IPS DF 19.7 (cell line): ENCODE measurements around the gene BCL2L14.
"Not testable (repeated sequence)": the region's sequence is repeated elsewhere in the genome, so short reads cannot be mapped to it uniquely, and the experiment has no call there.

ENCODE experiments used
- DNase-seq: peaks from one replicate; pipeline ENCODE4 v3.0.0-alpha.2; 2013; ENCODE audit warnings: low read depth, low spot score

Gene BCL2L14

DNA sequence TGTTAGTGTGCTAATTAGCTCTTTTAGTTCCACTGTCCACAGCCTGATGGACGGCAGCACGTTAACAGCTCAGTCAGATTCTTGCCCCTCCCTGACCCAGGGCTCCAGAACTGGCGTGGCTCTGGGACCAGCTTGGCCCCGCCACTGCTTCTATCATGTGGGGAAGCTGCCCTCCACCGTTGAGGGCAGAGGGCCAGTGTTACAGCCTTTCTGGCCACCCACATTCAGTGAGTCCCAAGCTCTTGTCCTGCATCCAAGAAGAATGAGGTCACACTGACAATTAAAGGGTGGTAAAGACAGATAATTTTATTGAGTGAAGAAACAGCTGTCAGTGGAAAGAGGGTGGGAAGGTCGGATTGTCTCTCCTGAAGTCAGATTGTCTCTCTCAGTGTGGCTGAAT is 36.9 kb downstream of the BCL2L14 start:
- no peak for DNase-seq

DNA sequence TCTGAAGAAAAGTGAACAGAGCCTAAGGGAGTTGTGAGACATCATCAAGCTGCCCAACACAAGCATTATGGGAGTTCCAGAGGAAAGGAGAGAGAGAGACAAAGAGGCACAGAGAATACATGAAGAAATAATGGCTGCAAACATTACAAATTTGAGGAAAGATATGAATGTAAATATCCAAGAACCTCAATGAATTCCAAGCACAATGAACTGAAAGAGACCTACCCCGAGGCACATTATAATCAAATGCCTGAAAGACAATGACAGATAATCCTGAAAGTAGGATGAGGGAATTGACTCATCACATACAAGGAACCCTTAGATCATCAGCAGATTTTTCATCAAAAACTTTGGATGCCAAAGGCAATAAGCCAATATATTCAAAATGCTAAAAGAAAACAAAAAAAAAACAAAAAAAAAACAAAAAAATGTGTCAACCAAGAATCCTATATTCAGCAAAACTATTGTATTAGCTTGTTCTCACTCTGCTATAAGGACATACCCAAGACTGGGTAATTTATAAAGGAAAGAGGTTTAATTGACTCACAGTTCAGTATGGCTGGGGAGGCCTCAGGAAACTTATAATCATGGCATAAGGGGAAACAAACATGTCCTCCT is 37.8 kb downstream of the BCL2L14 start:
- no peak for DNase-seq

DNA sequence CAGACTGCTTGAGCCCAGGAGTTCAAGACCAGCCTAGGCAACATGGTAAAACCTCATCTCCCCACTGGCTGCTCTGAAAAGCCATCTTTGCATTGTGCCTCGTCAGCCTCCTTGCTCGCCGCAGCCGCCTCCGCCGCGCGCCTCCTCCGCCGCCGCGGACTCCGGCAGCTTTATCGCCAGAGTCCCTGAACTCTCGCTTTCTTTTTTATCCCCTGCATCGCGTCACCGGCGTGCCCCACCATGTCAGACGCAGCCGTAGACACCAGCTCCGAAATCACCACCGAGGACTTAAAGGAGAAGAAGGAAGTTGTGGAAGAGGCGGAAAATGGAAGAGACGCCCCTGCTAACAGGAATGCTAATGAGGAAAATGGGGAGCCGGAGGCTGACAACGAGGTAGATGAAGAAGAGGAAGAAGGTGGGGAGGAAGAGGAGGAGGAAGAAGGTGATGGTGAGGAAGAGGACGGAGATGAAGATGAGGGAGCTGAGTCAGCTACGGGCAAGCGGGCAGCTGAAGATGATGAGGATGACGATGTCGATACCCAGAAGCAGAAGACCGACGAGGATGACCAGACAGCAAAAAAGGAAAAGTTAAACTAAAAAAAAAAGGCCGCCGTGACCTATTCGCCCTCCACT is 40.3 kb downstream of the BCL2L14 start:
- DNase-seq: not testable (repeated sequence)

DNA sequence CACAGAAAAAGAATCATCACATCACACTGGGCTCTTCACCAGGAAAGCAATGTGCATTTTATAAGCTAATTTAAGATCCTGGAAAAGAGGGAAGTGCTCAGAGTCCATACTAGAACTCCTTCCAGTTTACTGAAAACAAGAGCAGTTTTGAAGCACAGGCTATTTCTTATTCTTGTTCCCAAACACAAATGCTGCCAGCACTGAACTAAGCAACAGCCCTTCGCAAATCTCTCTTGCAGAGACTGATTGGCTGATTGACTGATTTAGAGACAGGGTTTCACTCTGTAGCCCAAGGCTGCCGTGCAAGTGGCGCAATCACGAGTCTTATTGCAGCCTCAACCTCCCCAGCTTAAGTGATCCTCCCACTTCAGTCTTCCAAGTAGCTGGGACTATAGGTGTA is 44.8 kb downstream of the BCL2L14 start:
- no peak for DNase-seq

DNA sequence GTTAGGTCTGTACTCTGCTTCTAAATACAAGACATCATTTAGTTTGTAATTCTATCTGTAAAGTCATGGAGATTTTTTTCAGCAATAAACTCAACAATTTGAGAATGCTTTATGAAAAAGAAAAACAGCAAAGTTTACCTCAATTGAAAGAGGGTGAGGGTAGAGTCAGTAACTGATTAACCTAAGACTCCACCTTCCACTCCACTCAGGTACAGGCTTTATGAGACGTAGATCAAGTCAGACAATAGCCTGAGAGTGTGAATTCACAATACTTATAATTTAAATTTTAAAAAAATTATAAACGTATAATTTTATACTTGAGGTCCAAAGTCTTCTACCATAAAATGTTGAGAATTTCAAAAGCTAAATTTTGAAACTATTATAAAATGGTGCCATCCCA is 45.9 kb downstream of the BCL2L14 start:
- DNase-seq: no peak

DNA sequence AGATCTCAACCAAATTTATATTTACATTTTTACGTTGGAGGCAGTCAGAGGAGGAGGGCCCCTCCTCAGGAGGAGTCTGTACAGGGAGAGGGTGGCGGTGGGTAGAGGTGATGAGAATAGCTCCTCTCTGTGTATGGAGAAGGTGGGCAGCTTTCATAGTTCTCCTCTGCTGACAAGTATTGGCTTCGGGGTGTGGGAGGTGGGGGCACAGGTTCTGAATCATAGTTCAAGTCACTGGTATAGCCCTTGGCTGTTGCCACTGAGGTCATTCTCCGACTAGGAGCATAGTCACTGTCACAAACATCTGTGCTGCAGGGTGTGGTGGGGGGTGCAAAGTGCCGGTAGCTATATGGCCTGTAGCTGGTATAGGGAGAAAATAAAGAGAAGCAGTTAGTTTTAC is 50.3 kb downstream of the BCL2L14 start:
- DNase-seq: no peak

DNA sequence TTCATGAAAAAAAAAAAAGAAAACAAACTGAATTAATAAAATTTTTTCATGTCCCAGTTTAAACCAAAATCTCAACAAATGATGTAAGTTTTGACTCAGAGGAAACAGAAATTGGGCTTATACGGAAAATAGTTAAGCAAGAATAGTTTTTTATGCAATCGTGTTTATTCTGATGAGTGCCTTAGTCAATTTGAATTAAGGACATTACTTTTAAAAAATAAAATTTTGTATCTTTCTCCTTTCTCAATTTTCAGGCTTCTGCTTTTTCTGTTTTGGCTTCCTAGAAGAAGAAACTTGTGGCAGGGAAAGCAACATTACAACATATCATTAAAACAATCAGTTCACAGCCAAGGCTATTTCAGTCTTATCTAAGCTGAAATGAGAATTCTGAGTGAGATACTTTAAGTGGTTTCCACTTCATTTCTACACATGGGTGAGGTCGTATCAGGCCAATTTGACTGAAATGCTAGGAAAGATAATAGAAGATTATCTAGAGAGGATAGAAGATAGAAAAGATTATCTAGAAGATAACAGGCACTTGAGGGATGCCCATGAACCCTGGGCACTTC is 52.4 kb downstream of the BCL2L14 start:
- no peak for DNase-seq

DNA sequence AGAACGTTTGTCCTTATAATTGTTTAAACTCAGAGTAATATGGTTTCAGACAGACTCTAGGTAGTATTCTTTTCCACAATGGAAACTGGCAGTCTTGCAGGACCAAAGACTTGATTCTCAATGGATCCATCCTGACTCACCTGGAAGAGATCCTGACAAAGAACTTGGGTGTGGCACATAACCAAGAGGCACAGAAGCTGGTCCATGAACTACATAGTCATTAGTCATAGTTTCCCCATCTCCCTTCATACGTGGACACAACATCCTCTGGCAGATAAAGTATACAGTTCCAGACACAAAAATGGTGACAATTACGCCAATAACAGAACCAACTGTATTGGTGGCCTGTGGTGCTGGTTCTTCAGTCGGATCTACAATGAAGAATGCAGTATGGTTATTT is 55.8 kb downstream of the BCL2L14 start:
- DNase-seq: no peak

DNA sequence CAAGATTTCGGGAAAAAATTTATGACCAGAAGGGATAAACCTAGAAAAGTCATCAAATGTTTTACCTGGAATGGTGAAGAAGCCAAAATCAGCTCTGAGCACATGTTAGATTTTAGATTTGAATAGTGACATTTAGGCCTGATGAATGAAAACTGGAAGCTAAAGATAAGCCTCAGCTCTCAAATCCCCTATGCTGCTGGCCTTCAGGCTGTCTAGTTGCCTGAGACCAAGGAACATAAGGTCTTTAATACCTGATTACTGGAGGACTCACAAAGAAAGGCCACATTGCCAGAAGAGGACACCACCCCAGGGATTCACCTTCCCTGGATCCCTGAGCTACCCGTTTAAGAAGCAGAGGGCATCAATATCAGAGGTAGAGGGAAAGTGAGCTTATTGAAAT is 56.6 kb downstream of the BCL2L14 start:
- DNase-seq: no peak

DNA sequence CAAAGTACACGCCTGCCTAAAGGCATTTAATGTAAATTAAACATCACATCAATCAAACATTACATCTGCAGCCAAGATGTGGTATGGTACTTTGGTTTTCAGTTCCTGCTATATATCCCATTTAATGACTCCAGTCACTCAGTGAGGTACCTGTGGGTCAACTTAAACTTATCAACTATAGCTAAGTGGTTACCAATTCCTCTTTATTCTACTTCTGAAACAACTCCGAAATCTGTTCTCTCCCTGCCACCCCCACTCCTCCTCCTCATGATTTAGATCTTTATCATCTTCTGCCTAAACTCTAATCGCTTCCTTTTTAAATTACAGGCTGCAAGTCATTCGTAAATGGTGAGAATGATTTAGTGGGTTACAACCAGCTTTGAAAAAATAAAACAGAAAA is 57.9 kb downstream of the BCL2L14 start:
- no peak for DNase-seq

DNA sequence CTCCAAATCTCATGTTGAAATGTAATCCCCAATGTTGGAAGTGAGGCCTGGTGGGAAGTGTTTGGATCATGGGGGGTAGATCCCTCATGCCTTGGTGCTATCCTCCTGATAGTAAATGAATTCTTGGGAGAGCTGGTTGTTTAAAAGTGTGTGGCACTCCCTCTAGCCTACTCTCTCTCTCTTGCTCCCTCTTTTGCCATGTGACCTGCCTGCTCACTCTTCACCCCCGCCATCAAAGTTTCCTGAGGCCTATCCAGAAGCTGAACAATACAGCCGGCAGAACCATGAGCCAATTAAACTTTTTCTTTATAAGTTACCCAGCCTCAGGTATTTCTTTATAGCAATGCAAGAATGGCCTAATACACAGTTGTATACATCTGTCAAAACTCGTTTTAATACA is 62.5 kb downstream of the BCL2L14 start:
- peak; percentile 3 for DNase-seq

DNA sequence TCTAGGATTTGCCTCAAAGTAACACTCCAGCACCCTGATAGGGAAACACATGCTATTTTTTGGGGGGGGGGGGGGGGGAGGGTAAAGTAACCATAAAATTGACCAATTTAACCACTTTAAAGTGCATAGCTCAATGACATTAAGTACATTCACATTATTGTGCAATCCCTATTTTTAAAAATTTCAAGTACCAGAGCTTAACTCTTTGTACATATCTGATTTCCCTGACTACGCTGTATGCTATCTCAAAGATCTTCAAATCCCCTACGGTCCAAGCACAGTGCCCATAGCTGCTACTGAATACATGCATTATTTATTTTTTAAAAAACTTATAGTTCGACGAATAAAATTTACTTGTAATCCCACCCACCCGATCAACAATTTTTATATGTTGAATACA is 63.0 kb downstream of the BCL2L14 start:
- DNase-seq: no peak

DNA sequence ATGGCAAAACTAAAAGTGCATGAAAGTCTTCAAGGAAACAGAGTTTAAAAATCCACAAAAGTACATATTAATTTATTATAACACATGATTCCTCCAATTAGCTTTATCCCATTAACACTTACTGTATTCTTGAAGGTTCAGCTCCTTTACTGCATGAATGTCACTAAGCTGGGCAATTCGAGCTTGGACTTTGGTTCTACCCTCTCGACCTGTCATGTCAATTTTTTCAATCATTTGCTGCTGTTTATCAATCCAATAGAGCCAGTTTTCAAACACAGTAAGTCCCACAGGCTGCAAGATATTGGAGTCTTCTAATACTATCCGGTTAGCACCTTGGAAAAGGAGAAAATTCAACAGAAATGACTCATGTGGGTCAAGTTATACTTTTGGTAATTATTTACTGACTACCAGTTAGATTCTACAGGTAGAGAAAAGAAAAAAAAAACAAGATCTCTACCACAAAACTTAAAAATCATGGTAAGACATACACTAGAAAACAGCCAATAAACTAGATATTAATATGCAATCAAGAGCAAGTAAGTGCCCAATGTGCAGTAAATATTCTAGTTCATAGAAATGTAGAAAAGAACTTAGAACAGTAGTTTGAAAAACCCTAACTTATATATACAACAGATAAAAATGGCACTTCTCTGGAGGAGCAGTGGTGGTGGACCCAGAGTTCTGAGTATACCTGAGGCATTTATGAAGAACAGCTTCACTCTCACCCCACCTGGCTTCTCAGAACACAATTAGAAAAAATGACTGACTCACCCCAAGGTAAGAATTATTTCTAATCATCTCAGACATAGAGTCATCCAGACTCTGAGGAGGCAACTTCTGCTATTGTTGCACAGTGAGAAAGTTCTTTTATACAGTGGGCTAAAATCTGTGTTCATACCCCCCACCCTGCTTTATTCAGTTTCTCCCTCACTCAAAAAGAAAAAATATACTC is 67.7 kb downstream of the BCL2L14 start:
- DNase-seq: no peak

DNA sequence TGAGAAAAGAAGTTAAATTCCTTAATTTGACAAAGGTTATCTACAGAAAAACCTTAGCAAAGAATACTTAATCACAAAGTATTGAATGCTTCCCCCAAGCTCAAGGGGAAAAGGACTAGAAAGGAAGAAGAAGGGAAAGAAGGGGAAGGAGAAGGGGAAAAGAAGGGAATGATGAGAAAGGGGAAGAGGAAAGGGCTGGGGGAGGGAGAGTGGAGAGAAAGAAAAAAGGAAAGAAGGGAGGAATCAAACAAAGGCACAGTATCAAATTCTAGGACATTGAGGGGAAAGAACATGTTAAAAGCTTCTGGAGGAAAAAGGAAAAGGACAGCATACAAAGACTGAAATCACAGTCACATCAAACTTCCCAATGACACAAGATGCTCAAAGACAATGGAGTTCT is 70.3 kb downstream of the BCL2L14 start:
- DNase-seq: no peak

DNA sequence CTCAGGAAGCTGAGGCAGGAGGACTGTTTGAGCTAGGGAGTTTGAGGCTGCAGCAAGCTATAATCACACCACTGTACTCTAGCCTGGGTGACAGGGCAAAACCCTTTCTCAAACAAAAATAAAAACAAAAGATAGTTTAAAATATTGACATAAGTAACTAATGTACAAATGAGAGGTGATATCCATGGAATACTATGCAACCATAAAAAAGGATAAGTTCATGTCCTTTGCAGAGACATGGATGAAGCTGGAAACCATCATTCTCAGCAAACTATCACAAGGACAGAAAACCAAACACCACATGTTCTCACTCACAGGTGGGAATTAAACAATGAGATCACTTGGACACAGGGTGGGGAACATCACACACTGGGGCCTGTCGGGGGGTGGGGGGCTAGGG is 73.8 kb downstream of the BCL2L14 start:
- not testable (repeated sequence) for DNase-seq

DNA sequence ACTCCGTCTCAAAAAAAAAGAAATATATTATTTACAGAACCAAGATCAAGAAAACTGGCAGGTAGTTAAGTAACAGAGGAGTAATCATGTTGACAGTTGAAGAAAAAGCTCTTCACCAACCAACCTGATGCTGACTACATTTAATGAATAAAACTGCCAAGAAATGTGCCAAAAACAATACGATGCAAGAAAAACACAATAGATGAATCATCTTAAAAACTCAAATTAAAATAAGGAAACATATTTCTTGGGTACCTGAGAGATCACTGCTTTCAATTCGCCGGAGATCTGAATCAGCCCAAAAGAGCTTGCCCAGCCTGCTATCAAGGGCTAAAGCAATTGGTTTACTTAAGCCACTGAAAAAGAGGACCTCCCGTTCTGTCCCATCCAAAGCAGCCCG is 76.4 kb downstream of the BCL2L14 start:
- no peak for DNase-seq
